HL-60/S4 treated with phorbol 12-myristate 13-acetate at 8.2 ng/mL for 4 days and 3 days (cell line): ENCODE measurements around the gene MEF2A.
"Not testable (repeated sequence)": the region's sequence is repeated elsewhere in the genome, so short reads cannot be mapped to it uniquely, and the experiment has no call there.

Experiments
- in situ Hi-C: fragments of 300-500 bp; cut with MboI; formaldehyde crosslinking; loops from 2 replicates; pipeline ENCODE4 v1.15.0; 2022; ENCODE audit warnings: low sequenced_read_pairs

The MEF2A gene

GRCh38 chr15:99721896-99722295, 156.1 kb downstream of the MEF2A start:
- in situ Hi-C loops, result no loop called here

- in situ Hi-C loops, result no loop called here
Measured at GRCh38 chr15:99722406-99722805, 156.6 kb downstream of the MEF2A start.

- in situ Hi-C loops, result no loop called here
Measured at GRCh38 chr15:99726333-99726732, 160.5 kb downstream of the MEF2A start.

GRCh38 chr15:99727330-99727729, 161.5 kb downstream of the MEF2A start:
- in situ Hi-C loops, result no loop called here

- in situ Hi-C loops, result no loop called here
Measured at GRCh38 chr15:99727733-99728132, 161.9 kb downstream of the MEF2A start.

- in situ Hi-C loops, result no loop called here
Measured at GRCh38 chr15:99728916-99729315, 163.1 kb downstream of the MEF2A start.

- in situ Hi-C loops, result no loop called here
Measured at GRCh38 chr15:99729327-99729726, 163.5 kb downstream of the MEF2A start.

- in situ Hi-C loops, result no loop called here
Measured at GRCh38 chr15:99729920-99730319, 164.1 kb downstream of the MEF2A start.

- in situ Hi-C loops, result no loop called here
Measured at GRCh38 chr15:99731336-99732123, 165.7 kb downstream of the MEF2A start.

GRCh38 chr15:99732124-99732750, 166.5 kb downstream of the MEF2A start:
- in situ Hi-C loops, result no loop called here

- in situ Hi-C loops, result no loop called here
Measured at GRCh38 chr15:99732751-99733267, 167.0 kb downstream of the MEF2A start.

- in situ Hi-C loops, result no loop called here
Measured at GRCh38 chr15:99733268-99734039, 167.7 kb downstream of the MEF2A start, which contains the start of gene LYSMD4. LYSMD4 (minus strand) TSS chr15:99733437; CDS start chr15:99731999, 1,438 bp downstream.

GRCh38 chr15:99734040-99734291, 168.2 kb downstream of the MEF2A start:
- in situ Hi-C loops, result not testable (repeated sequence)

GRCh38 chr15:99734575-99734974, 168.8 kb downstream of the MEF2A start:
- in situ Hi-C loops, result no loop called here

- in situ Hi-C loops, result no loop called here
Measured at GRCh38 chr15:99735868-99736267, 170.1 kb downstream of the MEF2A start.

GRCh38 chr15:99736702-99737101, 170.9 kb downstream of the MEF2A start:
- in situ Hi-C loops, result no loop called here

- in situ Hi-C loops, result no loop called here
Measured at GRCh38 chr15:99738021-99738847, 172.4 kb downstream of the MEF2A start.

- in situ Hi-C loops, result no loop called here
Measured at GRCh38 chr15:99741835-99742234, 176.1 kb downstream of the MEF2A start.

GRCh38 chr15:99744142-99744541, 178.4 kb downstream of the MEF2A start:
- in situ Hi-C loops, result no loop called here

GRCh38 chr15:99745370-99746086, 179.7 kb downstream of the MEF2A start:
- in situ Hi-C loops, result no loop called here
